ENCODE data around the gene C1QB. TPM values are rescaled to one million over a fixed set of nuclear protein-coding genes. Genes with fewer than 3 reads are reported as not detected.
A peak's percentile ranks its signal among the peaks of the same experiment; 100 is the strongest.

The C1QB gene
- total and polyA plus RNA-seq, 4 donors: 93.9 to 335 (median 143) TPM

DNA sequence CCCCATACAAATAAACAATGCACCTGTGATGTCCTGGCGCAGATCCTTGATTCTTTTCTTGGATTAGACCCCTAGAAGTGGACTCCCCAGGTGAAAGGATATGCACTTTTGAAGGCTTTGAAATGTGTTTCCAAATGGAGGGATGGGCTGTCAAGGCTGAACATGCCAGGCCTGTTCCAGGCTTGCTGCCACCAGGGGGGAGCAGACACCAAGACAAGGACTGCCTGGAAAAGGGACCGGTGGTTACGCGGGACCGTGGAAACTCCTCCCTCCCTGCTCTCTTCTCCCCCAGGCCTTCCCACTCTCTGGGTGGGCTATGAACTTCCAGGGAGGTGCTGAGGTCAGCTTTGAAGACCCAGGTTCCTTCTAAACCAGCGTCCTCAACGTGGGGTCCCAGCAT lies 12.7 kb downstream of the C1QB start:
- H3K4me3 ChIP-seq (ENCODE audit: low read depth in 1 of 3, low read length in 3 of 3): no peak overlapping the region
- no peak for DNase-seq (ENCODE audit: low spot score)
- peaks cover 0 to 3% (median 0%) of the 10 kb centered on the region in 4 donors for H3K27me3 ChIP-seq (ENCODE audit: control insufficient read depth in 4 of 4, insufficient read depth in 4 of 4, low read length in 3 of 4)
- no peaks in the 10 kb centered on the region for H3K4me1 ChIP-seq (ENCODE audit: control insufficient read depth in 4 of 4, insufficient read depth in 4 of 4, low read length in 3 of 4)
- 62% methylated on average over 7 of the region's 7 CpGs for WGBS
- no peaks in the 10 kb centered on the region for H3K36me3 ChIP-seq (ENCODE audit: control insufficient read depth in 4 of 4, insufficient read depth in 3 of 4, low read depth in 1 of 4, low read length in 3 of 4)
- H3K27ac ChIP-seq (ENCODE audit: low read depth in 1 of 2, low read length in 2 of 2): no peak overlapping the region
- H3K9me3 ChIP-seq (ENCODE audit: control insufficient read depth in 4 of 4, low read length in 3 of 4): no peaks in the 10 kb centered on the region
- no peak overlapping the region for H3K9ac ChIP-seq (ENCODE audit: low read depth in 1 of 2, low read length in 2 of 2)
- TF ChIP-seq REST (IDR thresholded peaks at IDR 0.05) (no peak), CTCF (IDR thresholded peaks at IDR 0.05; ENCODE audit: low read depth, low read length, missing input control) (peak; percentile 11), RAD21 (IDR thresholded peaks at IDR 0.05) (peak; percentile 27 to 30)

DNA sequence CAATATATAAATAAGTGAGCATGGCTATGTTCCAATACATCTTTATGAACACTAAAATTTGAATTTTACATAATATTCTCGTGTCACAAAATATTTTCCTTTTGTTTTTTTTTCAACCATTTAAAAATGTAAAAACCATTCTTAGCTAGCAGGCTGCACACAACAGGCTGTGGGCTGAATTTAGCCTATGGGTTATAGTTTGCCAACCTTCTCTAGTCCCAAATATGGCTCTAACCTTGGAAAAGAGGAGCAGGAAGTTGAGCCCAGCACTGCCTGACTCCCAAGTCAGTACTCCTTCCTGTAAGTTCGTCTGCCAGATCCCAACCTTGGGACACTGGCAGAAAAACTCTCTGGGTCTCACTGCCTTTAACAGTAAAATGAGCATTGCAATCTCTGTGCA lies 13.4 kb downstream of the C1QB start:
- Histone ChIP-seq H3K9ac (ENCODE audit: low read depth in 1 of 2, low read length in 2 of 2) (no peak overlapping the region), H3K4me3 (ENCODE audit: low read depth in 1 of 3, low read length in 3 of 3) (no peak overlapping the region), H3K36me3 (ENCODE audit: control insufficient read depth in 4 of 4, insufficient read depth in 3 of 4, low read depth in 1 of 4, low read length in 3 of 4) (no peaks in the 10 kb centered on the region), H3K4me1 (ENCODE audit: control insufficient read depth in 4 of 4, insufficient read depth in 4 of 4, low read length in 3 of 4) (no peaks in the 10 kb centered on the region), H3K27ac (ENCODE audit: low read depth in 1 of 2, low read length in 2 of 2) (no peak overlapping the region), H3K27me3 (ENCODE audit: control insufficient read depth in 4 of 4, insufficient read depth in 4 of 4, low read length in 3 of 4) (peaks cover 0 to 3% (median 0%) of the 10 kb centered on the region in 4 donors), H3K9me3 (ENCODE audit: control insufficient read depth in 4 of 4, low read length in 3 of 4) (no peaks in the 10 kb centered on the region)
- WGBS: 72% methylated on average over 2 of the region's 2 CpGs
- TF ChIP-seq FOXA1 (IDR thresholded peaks at IDR 0.05): no peak
- TF ChIP-seq EGR1 (IDR thresholded peaks at IDR 0.05; ENCODE audit: low read depth in 2 of 2): no peak
- TF ChIP-seq NR2F2 (IDR thresholded peaks at IDR 0.05): no peak
- no peak for TF ChIP-seq RXRA (IDR thresholded peaks at IDR 0.05)
- no peak for TF ChIP-seq GABPA (IDR thresholded peaks at IDR 0.05 in 1 of 2, conservative IDR thresholded peaks at IDR 0.05 in 1 of 2)
- no peak for TF ChIP-seq FOXA2 (IDR thresholded peaks at IDR 0.05)
- TF ChIP-seq, protein P1, sequence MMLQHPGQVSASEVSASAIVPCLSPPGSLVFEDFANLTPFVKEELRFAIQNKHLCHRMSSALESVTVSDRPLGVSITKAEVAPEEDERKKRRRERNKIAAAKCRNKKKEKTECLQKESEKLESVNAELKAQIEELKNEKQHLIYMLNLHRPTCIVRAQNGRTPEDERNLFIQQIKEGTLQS (IDR thresholded peaks at IDR 0.05): no peak
- TF ChIP-seq REST (IDR thresholded peaks at IDR 0.05): no peak
- TF ChIP-seq, protein P2, sequence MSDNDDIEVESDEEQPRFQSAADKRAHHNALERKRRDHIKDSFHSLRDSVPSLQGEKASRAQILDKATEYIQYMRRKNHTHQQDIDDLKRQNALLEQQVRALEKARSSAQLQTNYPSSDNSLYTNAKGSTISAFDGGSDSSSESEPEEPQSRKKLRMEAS (IDR thresholded peaks at IDR 0.05): no peak
- TF ChIP-seq, protein P3, sequence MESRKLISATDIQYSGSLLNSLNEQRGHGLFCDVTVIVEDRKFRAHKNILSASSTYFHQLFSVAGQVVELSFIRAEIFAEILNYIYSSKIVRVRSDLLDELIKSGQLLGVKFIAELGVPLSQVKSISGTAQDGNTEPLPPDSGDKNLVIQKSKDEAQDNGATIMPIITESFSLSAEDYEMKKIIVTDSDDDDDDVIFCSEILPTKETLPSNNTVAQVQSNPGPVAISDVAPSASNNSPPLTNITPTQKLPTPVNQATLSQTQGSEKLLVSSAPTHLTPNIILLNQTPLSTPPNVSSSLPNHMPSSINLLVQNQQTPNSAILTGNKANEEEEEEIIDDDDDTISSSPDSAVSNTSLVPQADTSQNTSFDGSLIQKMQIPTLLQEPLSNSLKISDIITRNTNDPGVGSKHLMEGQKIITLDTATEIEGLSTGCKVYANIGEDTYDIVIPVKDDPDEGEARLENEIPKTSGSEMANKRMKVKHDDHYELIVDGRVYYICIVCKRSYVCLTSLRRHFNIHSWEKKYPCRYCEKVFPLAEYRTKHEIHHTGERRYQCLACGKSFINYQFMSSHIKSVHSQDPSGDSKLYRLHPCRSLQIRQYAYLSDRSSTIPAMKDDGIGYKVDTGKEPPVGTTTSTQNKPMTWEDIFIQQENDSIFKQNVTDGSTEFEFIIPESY (IDR thresholded peaks at IDR 0.05): no peak
- TF ChIP-seq TAF1 (conservative IDR thresholded peaks at IDR 0.05): no peak
- TF ChIP-seq CTCF (IDR thresholded peaks at IDR 0.05; ENCODE audit: low read depth, low read length, missing input control): no peak
- no peak for TF ChIP-seq JUND (IDR thresholded peaks at IDR 0.05)
- no peak for TF ChIP-seq HNF4A (conservative IDR thresholded peaks at IDR 0.05)
- no peak for TF ChIP-seq HNF4G (IDR thresholded peaks at IDR 0.05)
- no peak for TF ChIP-seq YY1 (IDR thresholded peaks at IDR 0.05)
- no peak for TF ChIP-seq RAD21 (IDR thresholded peaks at IDR 0.05)
- no peak for TF ChIP-seq SP1 (IDR thresholded peaks at IDR 0.05)
- no peak for DNase-seq (ENCODE audit: low spot score)

All from liver (tissue), 9 donors.